PC-3 (cell line): ENCODE results near the gene MACROD2. TPM values are rescaled to one million over a fixed set of nuclear protein-coding genes. Genes with fewer than 3 reads are reported as not detected.
A peak's percentile ranks its signal among the peaks of the same experiment; 100 is the strongest.

Experiments used
- ATAC-seq: fragments of 200-7000 bp; cut with Tn5 transposase; 2 replicates; pipeline ENCODE4 v1.9.1; 2020; ENCODE audit warnings: mild to moderate bottlenecking, moderate library complexity
- BruUV-seq: library from RNA; stranded (reverse); fragments of 400-500 nt; replicated peaks from 2 replicates; lab custom pipeline; 2021; lab: Mats Ljungman, UMichigan
- CTCF ChIA-PET: fragments of 300-600 bp; sonication (Branson Sonifier 250); formaldehyde crosslinking; loops from one replicate; lab custom pipeline; 2022; ENCODE audit warnings: antibody characterized with exemption; lab: Charles Lee
- POLR2A ChIA-PET: fragments of 300-600 bp; sonication (Branson Sonifier 250); formaldehyde crosslinking; loops from one replicate; lab custom pipeline; 2022; ENCODE audit warnings: antibody characterized with exemption; ENCODE audit not compliant: unreplicated experiment; lab: Charles Lee
- DNase-seq: peaks from one replicate; pipeline ENCODE4 v3.0.0-alpha.2; 2015
- H2AFZ ChIP-seq: fragments of 300-600 bp; sonication (generic); 2 replicates; pipeline ENCODE4 v1.6.0; 2016; ENCODE audit warnings: antibody characterized with exemption, low read length
- H3F3A ChIP-seq: fragments of 300-600 bp; sonication (generic); one replicate; pipeline ENCODE4 v1.6.0; 2017; ENCODE audit warnings: antibody characterized with exemption, low read length, control low read depth, mild to moderate bottlenecking; ENCODE audit not compliant: unreplicated experiment
- H3K27ac ChIP-seq: fragments of 300-600 bp; sonication (generic); 2 replicates; pipeline ENCODE4 v1.5.1; 2016; ENCODE audit warnings: mild to moderate bottlenecking, low read length
- H3K27me3 ChIP-seq: fragments of 300-600 bp; sonication (generic); 2 replicates; pipeline ENCODE4 v1.6.1; 2016; ENCODE audit warnings: low read length, mixed read lengths
- H3K36me3 ChIP-seq: fragments of 300-600 bp; sonication (generic); 2 replicates; pipeline ENCODE4 v1.6.1; 2016; ENCODE audit warnings: low read depth, mixed run types, low read length, mixed read lengths
- H3K4me1 ChIP-seq: fragments of 300-600 bp; sonication (generic); 2 replicates; pipeline ENCODE4 v1.5.1; 2016; ENCODE audit warnings: low read length; ENCODE audit not compliant: insufficient read depth
- H3K4me2 ChIP-seq: fragments of 300-600 bp; sonication (generic); 2 replicates; pipeline ENCODE4 v1.6.0; 2016; ENCODE audit warnings: low read length
- H3K4me3 ChIP-seq: fragments of 300-600 bp; sonication (generic); 2 replicates; pipeline ENCODE4 v1.5.1; 2016; ENCODE audit warnings: mild to moderate bottlenecking, low read length, mixed read lengths
- H3K79me2 ChIP-seq: fragments of 300-600 bp; sonication (generic); 2 replicates; pipeline ENCODE4 v1.6.1; 2017; ENCODE audit warnings: low read length, mixed read lengths
- H3K9ac ChIP-seq: fragments of 300-600 bp; sonication (generic); 2 replicates; pipeline ENCODE4 v1.6.0; 2016; ENCODE audit warnings: mild to moderate bottlenecking, low read length
- H3K9me2 ChIP-seq: fragments of 300-600 bp; sonication (generic); replicated peaks from 2 replicates; pipeline ENCODE4 v1.6.1; 2016; ENCODE audit warnings: mixed run types, low read length, mixed read lengths
- H3K9me3 ChIP-seq: fragments of 300-600 bp; sonication (generic); 2 replicates; pipeline ENCODE4 v1.6.1; 2016; ENCODE audit warnings: low read length, mixed read lengths
- H4K20me1 ChIP-seq: fragments of 300-600 bp; sonication (generic); 2 replicates; pipeline ENCODE4 v1.6.1; 2016; ENCODE audit warnings: low read length, mixed read lengths
- CTCF ChIP-seq: fragments of 300-600 bp; sonication (generic); conservative IDR thresholded peaks from 2 replicates; pipeline ENCODE4 v1.5.1; 2017; ENCODE audit warnings: antibody characterized with exemption, low read depth, mild to moderate bottlenecking, low read length
- EZH2 ChIP-seq: fragments of 300-600 bp; sonication (generic); IDR thresholded peaks from one replicate; pipeline ENCODE4 v1.6.1; 2017; ENCODE audit warnings: antibody characterized with exemption, mild to moderate bottlenecking, low read length; ENCODE audit not compliant: unreplicated experiment
- EZH2phosphoT487 ChIP-seq: fragments of 300-600 bp; sonication (generic); IDR thresholded peaks from 2 replicates; pipeline ENCODE4 v1.6.1; 2018; ENCODE audit warnings: mild to moderate bottlenecking, antibody characterized with exemption, low read length, borderline replicate concordance
- intact Hi-C: fragments of 100-400 bp; cut with micrococcal nuclease; formaldehyde crosslinking; loops from 2 replicates; pipeline ENCODE4 v1.9.0; 2023
- total RNA-seq: library from RNA; depleted of rRNA; stranded (reverse); fragments of >200 nt; gene quantifications from 2 replicates; pipeline ENCODE4 v1.2.3, GENCODE V29; 2014

Gene MACROD2
- total RNA-seq, 1 experiment from 2014 or later: 3.1 TPM

- no peaks in the 10 kb centered on the region for H3K79me2 ChIP-seq
- intact Hi-C loops: no loop called here
- POLR2A ChIA-PET: no interaction called here
- no peaks in the 10 kb centered on the region for H3F3A ChIP-seq
- no peak overlapping the region for H2AFZ ChIP-seq
- no peaks in the 10 kb centered on the region for H3K9me2 ChIP-seq
- no TSS peak for BruUV-seq
- no peak overlapping the region for H3K4me3 ChIP-seq
- no peak overlapping the region for H3K27ac ChIP-seq
- no peak for DNase-seq
- no peaks in the 10 kb centered on the region for H3K36me3 ChIP-seq
- no peak for TF ChIP-seq EZH2
- TF ChIP-seq EZH2phosphoT487: no peak
- no peak for ATAC-seq
- no peak overlapping the region for H3K4me2 ChIP-seq
- H3K9me3 ChIP-seq: no peaks in the 10 kb centered on the region
- no peak overlapping the region for H3K9ac ChIP-seq
- CTCF ChIA-PET: no interaction called here
- H3K27me3 ChIP-seq: no peaks in the 10 kb centered on the region
- H3K4me1 ChIP-seq: peaks cover 9% of the 10 kb centered on the region
- no peaks in the 10 kb centered on the region for H4K20me1 ChIP-seq
These were observed 864.3 kb downstream of the MACROD2 start for GRCh38 chr20:14859627-14860026.

GRCh38 chr20:14860410-14860814 lies 865.1 kb downstream of the MACROD2 start:
- POLR2A ChIA-PET: no interaction called here
- no peaks in the 10 kb centered on the region for H3K9me2 ChIP-seq
- no TSS peak for BruUV-seq
- H2AFZ ChIP-seq: peak overlapping the region; percentile 63
- no peaks in the 10 kb centered on the region for H3F3A ChIP-seq
- intact Hi-C loops: no loop called here
- no peaks in the 10 kb centered on the region for H3K27me3 ChIP-seq
- H3K4me2 ChIP-seq: peak overlapping the region; percentile 42
- no peaks in the 10 kb centered on the region for H4K20me1 ChIP-seq
- no peak overlapping the region for H3K9ac ChIP-seq
- H3K9me3 ChIP-seq: no peaks in the 10 kb centered on the region
- H3K79me2 ChIP-seq: no peaks in the 10 kb centered on the region
- no peaks in the 10 kb centered on the region for H3K36me3 ChIP-seq
- DNase-seq (peak; percentile 53), ATAC-seq (peak; percentile 85)
- no peak for TF ChIP-seq EZH2
- TF ChIP-seq EZH2phosphoT487: no peak
- no peak for TF ChIP-seq CTCF
- CTCF ChIA-PET: no interaction called here
- no peak overlapping the region for H3K4me3 ChIP-seq
- peaks cover 17% of the 10 kb centered on the region for H3K4me1 ChIP-seq
- no peak overlapping the region for H3K27ac ChIP-seq

GRCh38 chr20:14861028-14861699 lies 865.8 kb downstream of the MACROD2 start:
- Histone ChIP-seq H3K9ac (no peak overlapping the region), H3K79me2 (no peaks in the 10 kb centered on the region), H3F3A (no peaks in the 10 kb centered on the region), H3K4me2 (peak overlapping the region; percentile 42; the same call in 1 of the 2 replicates), H3K36me3 (no peaks in the 10 kb centered on the region), H3K4me3 (no peak overlapping the region), H4K20me1 (no peaks in the 10 kb centered on the region), H3K27me3 (no peaks in the 10 kb centered on the region), H3K27ac (no peak overlapping the region), H3K9me3 (no peaks in the 10 kb centered on the region), H2AFZ (no peak overlapping the region), H3K9me2 (no peaks in the 10 kb centered on the region), H3K4me1 (peaks cover 25% of the 10 kb centered on the region)
- intact Hi-C loops: no loop called here
- DNase-seq (no peak), ATAC-seq (no peak)
- CTCF ChIA-PET: no interaction called here
- TF ChIP-seq EZH2phosphoT487: no peak
- POLR2A ChIA-PET: no interaction called here
- BruUV-seq: no TSS peak
